ENCODE results near the gene SRRM5.

SRRM5 gene

GRCh38 chr19:43592800-43593350 lies 19.0 kb upstream of the SRRM5 start:
- no peaks in the 10 kb centered on the region for H3F3A ChIP-seq (ENCODE audit: insufficient read depth)
- no peak overlapping the region for H3K9ac ChIP-seq (ENCODE audit: low read length)
- H3K9me3 ChIP-seq (ENCODE audit: insufficient read depth, low read length) = no peaks in the 10 kb centered on the region
- H3K4me3 ChIP-seq (ENCODE audit: insufficient read depth, low read length, poor library complexity, severe bottlenecking) = no peak overlapping the region
- no peak overlapping the region for H3K27ac ChIP-seq (ENCODE audit: low read depth, low read length)
- TF ChIP-seq EZH2phosphoT487 (conservative IDR thresholded peaks at IDR 0.05; ENCODE audit: low read length) (no peak), CTCF (IDR thresholded peaks at IDR 0.05; ENCODE audit: insufficient read depth, low read length, poor library complexity, severe bottlenecking) (no peak)
- H3K4me2 ChIP-seq (ENCODE audit: low read depth, low read length, poor library complexity, severe bottlenecking) = no peak overlapping the region
- H3K36me3 ChIP-seq (ENCODE audit: low read length) = no peaks in the 10 kb centered on the region
- H3K27me3 ChIP-seq (ENCODE audit: low read length) = no peaks in the 10 kb centered on the region
- H3K9me2 ChIP-seq (replicated peaks; ENCODE audit: insufficient read depth, low read length) = no peaks in the 10 kb centered on the region
- peaks cover 15% of the 10 kb centered on the region for H3K79me2 ChIP-seq (ENCODE audit: insufficient read depth, low read length)
- no peaks in the 10 kb centered on the region for H4K20me1 ChIP-seq (ENCODE audit: low read depth, low read length)
- H2AFZ ChIP-seq (ENCODE audit: low read depth, low read length, severe bottlenecking) = no peak overlapping the region

- H3K79me2 ChIP-seq (ENCODE audit: insufficient read depth, low read length) = peaks cover 15% of the 10 kb centered on the region
- TF ChIP-seq EZH2phosphoT487 (conservative IDR thresholded peaks at IDR 0.05; ENCODE audit: low read length) (no peak), CTCF (IDR thresholded peaks at IDR 0.05; ENCODE audit: insufficient read depth, low read length, poor library complexity, severe bottlenecking) (no peak)
- no peaks in the 10 kb centered on the region for H3K27me3 ChIP-seq (ENCODE audit: low read length)
- H3K9me3 ChIP-seq (ENCODE audit: insufficient read depth, low read length) = no peaks in the 10 kb centered on the region
- H3K4me3 ChIP-seq (ENCODE audit: insufficient read depth, low read length, poor library complexity, severe bottlenecking) = no peak overlapping the region
- no peak overlapping the region for H3K27ac ChIP-seq (ENCODE audit: low read depth, low read length)
- no peaks in the 10 kb centered on the region for H3K36me3 ChIP-seq (ENCODE audit: low read length)
- no peaks in the 10 kb centered on the region for H4K20me1 ChIP-seq (ENCODE audit: low read depth, low read length)
- H3F3A ChIP-seq (ENCODE audit: insufficient read depth) = no peaks in the 10 kb centered on the region
- peak overlapping the region; percentile 89 for H3K4me2 ChIP-seq (ENCODE audit: low read depth, low read length, poor library complexity, severe bottlenecking)
- no peak overlapping the region for H3K9ac ChIP-seq (ENCODE audit: low read length)
- H2AFZ ChIP-seq (ENCODE audit: low read depth, low read length, severe bottlenecking) = no peak overlapping the region
- H3K9me2 ChIP-seq (replicated peaks; ENCODE audit: insufficient read depth, low read length) = no peaks in the 10 kb centered on the region
Measured at GRCh38 chr19:43594081-43594697, 17.7 kb upstream of the SRRM5 start.

GRCh38 chr19:43594710-43595604 lies 16.9 kb upstream of the SRRM5 start:
- no peaks in the 10 kb centered on the region for H4K20me1 ChIP-seq (ENCODE audit: low read depth, low read length)
- H3K4me2 ChIP-seq (ENCODE audit: low read depth, low read length, poor library complexity, severe bottlenecking) = peak overlapping the region; percentile 89
- peak overlapping the region; percentile 15; the same call in 1 of the 2 replicates for H3K27ac ChIP-seq (ENCODE audit: low read depth, low read length)
- H3K9ac ChIP-seq (ENCODE audit: low read length) = peak overlapping the region; percentile 79
- TF ChIP-seq CTCF (IDR thresholded peaks at IDR 0.05; ENCODE audit: insufficient read depth, low read length, poor library complexity, severe bottlenecking) = peak; percentile 65
- TF ChIP-seq EZH2phosphoT487 (conservative IDR thresholded peaks at IDR 0.05; ENCODE audit: low read length) = no peak
- no peaks in the 10 kb centered on the region for H3K27me3 ChIP-seq (ENCODE audit: low read length)
- H3F3A ChIP-seq (ENCODE audit: insufficient read depth) = no peaks in the 10 kb centered on the region
- H3K79me2 ChIP-seq (ENCODE audit: insufficient read depth, low read length) = peaks cover 15% of the 10 kb centered on the region
- H3K36me3 ChIP-seq (ENCODE audit: low read length) = no peaks in the 10 kb centered on the region
- H3K9me3 ChIP-seq (ENCODE audit: insufficient read depth, low read length) = no peaks in the 10 kb centered on the region
- no peaks in the 10 kb centered on the region for H3K9me2 ChIP-seq (replicated peaks; ENCODE audit: insufficient read depth, low read length)
- H2AFZ ChIP-seq (ENCODE audit: low read depth, low read length, severe bottlenecking) = peak overlapping the region; percentile 78
- H3K4me3 ChIP-seq (ENCODE audit: insufficient read depth, low read length, poor library complexity, severe bottlenecking) = peak overlapping the region; percentile 96

Measured in SU-DHL-6 (cell line).